H9 (cell line): ENCODE measurements around the gene HYAL4. TPM values are rescaled to one million over a fixed set of nuclear protein-coding genes. Genes with fewer than 3 reads are reported as not detected.

Experiments used
- DNase-seq: peaks from one replicate; pipeline ENCODE4 v3.0.0-alpha.2; 2017
- H2AFZ ChIP-seq: one replicate; pipeline ENCODE4 v1.6.1; 2013; ENCODE audit warnings: mild to moderate bottlenecking, low read length, control low read depth, moderate library complexity
- H2AK5ac ChIP-seq: 2 replicates; pipeline ENCODE4 v1.6.1; 2013; ENCODE audit warnings: low read length, control low read depth, mixed read lengths; ENCODE audit not compliant: insufficient read length
- H2BK120ac ChIP-seq: one replicate; pipeline ENCODE4 v1.6.1; 2013; ENCODE audit warnings: low read depth, mild to moderate bottlenecking, low read length, control low read depth, inconsistent platforms; ENCODE audit not compliant: poor library complexity, severe bottlenecking
- H2BK12ac ChIP-seq: 2 replicates; pipeline ENCODE4 v1.6.1; 2013; ENCODE audit warnings: low read length, control low read depth, mixed read lengths, low read depth; ENCODE audit not compliant: insufficient read length
- H2BK15ac ChIP-seq: 2 replicates; pipeline ENCODE4 v1.6.1; 2013; ENCODE audit warnings: low read depth, low read length, control low read depth
- H2BK20ac ChIP-seq: one replicate; pipeline ENCODE4 v1.6.1; 2013; ENCODE audit warnings: low read depth, mild to moderate bottlenecking, low read length, control low read depth, inconsistent platforms; ENCODE audit not compliant: poor library complexity, severe bottlenecking
- H2BK5ac ChIP-seq: 2 replicates; pipeline ENCODE4 v1.6.1; 2013; ENCODE audit warnings: low read length, control low read depth, mixed read lengths; ENCODE audit not compliant: insufficient read length
- H3K14ac ChIP-seq: 2 replicates; pipeline ENCODE4 v1.6.1; 2013; ENCODE audit warnings: low read length, control low read depth; ENCODE audit not compliant: insufficient read depth
- H3K18ac ChIP-seq: 2 replicates; pipeline ENCODE4 v1.6.1; 2013; ENCODE audit warnings: low read depth, mild to moderate bottlenecking, mixed read lengths, low read length, control low read depth; ENCODE audit not compliant: insufficient read length
- H3K23ac ChIP-seq: 2 replicates; pipeline ENCODE4 v1.6.1; 2013; ENCODE audit warnings: low read length, control low read depth, mixed read lengths, low read depth; ENCODE audit not compliant: insufficient read length
- H3K23me2 ChIP-seq: 2 replicates; pipeline ENCODE4 v1.6.1; 2013; ENCODE audit warnings: low read depth, mild to moderate bottlenecking, mixed read lengths, low read length, control low read depth; ENCODE audit not compliant: insufficient read length, poor library complexity, severe bottlenecking
- H3K27ac ChIP-seq: 2 replicates; pipeline ENCODE4 v1.5.1; 2013; ENCODE audit warnings: low read length, control low read depth, mixed read lengths, low read depth; ENCODE audit not compliant: insufficient read length
- H3K27me3 ChIP-seq: 2 replicates; pipeline ENCODE4 v1.6.1; 2013; ENCODE audit warnings: low read length, control low read depth, inconsistent platforms; ENCODE audit not compliant: insufficient read depth
- H3K4ac ChIP-seq: 2 replicates; pipeline ENCODE4 v1.6.1; 2013; ENCODE audit warnings: low read depth, mild to moderate bottlenecking, control low read depth, inconsistent platforms, low read length, moderate library complexity
- H3K4me1 ChIP-seq: 2 replicates; pipeline ENCODE4 v1.6.1; 2013; ENCODE audit warnings: low read length, control low read depth, inconsistent platforms; ENCODE audit not compliant: insufficient read depth
- H3K4me2 ChIP-seq: 2 replicates; pipeline ENCODE4 v1.6.1; 2013; ENCODE audit warnings: low read length, control low read depth, mixed read lengths; ENCODE audit not compliant: insufficient read length, insufficient read depth
- H3K56ac ChIP-seq: 2 replicates; pipeline ENCODE4 v1.6.1; 2013; ENCODE audit warnings: low read depth, mild to moderate bottlenecking, mixed read lengths, low read length, control low read depth; ENCODE audit not compliant: insufficient read length
- H3K79me1 ChIP-seq: 2 replicates; pipeline ENCODE4 v1.6.1; 2013; ENCODE audit warnings: low read depth, mild to moderate bottlenecking, moderate library complexity, low read length, control low read depth, inconsistent platforms; ENCODE audit not compliant: insufficient read depth, poor library complexity, severe bottlenecking
- H3K79me2 ChIP-seq: 2 replicates; pipeline ENCODE4 v1.6.1; 2013; ENCODE audit warnings: low read length, control low read depth, inconsistent platforms; ENCODE audit not compliant: insufficient read depth
- H3K9ac ChIP-seq: 2 replicates; pipeline ENCODE4 v1.6.1; 2013; ENCODE audit warnings: low read length, control low read depth, mixed read lengths; ENCODE audit not compliant: insufficient read length; ENCODE audit errors: extremely low read depth
- H3K9me3 ChIP-seq: one replicate; pipeline ENCODE4 v1.6.1; 2013; ENCODE audit warnings: low read depth, low read length, inconsistent platforms; ENCODE audit not compliant: control insufficient read depth
- H3T11ph ChIP-seq: one replicate; pipeline ENCODE4 v1.6.1; 2013; ENCODE audit warnings: mild to moderate bottlenecking, low read length, control low read depth, inconsistent platforms
- H4K20me1 ChIP-seq: one replicate; pipeline ENCODE4 v1.6.1; 2013; ENCODE audit not compliant: control insufficient read depth, insufficient read length, insufficient read depth
- H4K5ac ChIP-seq: 2 replicates; pipeline ENCODE4 v1.6.1; 2013; ENCODE audit warnings: low read depth, mild to moderate bottlenecking, mixed read lengths, low read length, control low read depth; ENCODE audit not compliant: insufficient read length
- H4K8ac ChIP-seq: replicated peaks from 2 replicates; pipeline ENCODE4 v1.6.1; 2013; ENCODE audit warnings: low read length, control low read depth, mixed read lengths, low read depth; ENCODE audit not compliant: insufficient read length
- H4K91ac ChIP-seq: 2 replicates; pipeline ENCODE4 v1.6.1; 2013; ENCODE audit warnings: low read depth, mild to moderate bottlenecking, moderate library complexity, mixed read lengths, low read length, control low read depth; ENCODE audit not compliant: insufficient read length
- H3K27ac Mint-ChIP-seq, 3 experiments: 2 replicates in 2 of 3; 3 replicates in 1 of 3; pipeline ENCODE4 v1.8.0; 2020 to 2021; ENCODE audit warnings: mixed read lengths in 3 of 3, mild to moderate bottlenecking in 1 of 3, moderate library complexity in 1 of 3
- H3K27me3 Mint-ChIP-seq: 2 replicates; pipeline ENCODE4 v1.8.0; 2021; ENCODE audit warnings: low read depth, mild to moderate bottlenecking, moderate library complexity, mixed read lengths
- H3K36me3 Mint-ChIP-seq, 3 experiments: 2 replicates in 2 of 3; 3 replicates in 1 of 3; pipeline ENCODE4 v1.8.0; 2020 to 2021; ENCODE audit warnings: low read depth in 3 of 3, mixed read lengths in 3 of 3; ENCODE audit not compliant: insufficient read depth in 1 of 3
- H3K4me1 Mint-ChIP-seq, 2 experiments: 2 replicates each; pipeline ENCODE4 v1.8.0; 2020; ENCODE audit warnings: mixed read lengths in 2 of 2
- H3K4me3 Mint-ChIP-seq, 2 experiments: 2 replicates in 1 of 2; 3 replicates in 1 of 2; pipeline ENCODE4 v1.8.0; 2020 to 2021; ENCODE audit warnings: mild to moderate bottlenecking in 2 of 2, mixed read lengths in 2 of 2, moderate library complexity in 1 of 2
- H3K9me3 Mint-ChIP-seq, 2 experiments: 2 replicates in 1 of 2; 3 replicates in 1 of 2; pipeline ENCODE4 v1.8.0; 2020; ENCODE audit warnings: mild to moderate bottlenecking in 2 of 2, mixed read lengths in 2 of 2, moderate library complexity in 1 of 2
- total RNA-seq: library from RNA; stranded (reverse); gene quantifications from 2 replicates; pipeline ENCODE4 v1.2.1, GENCODE V29; 2021
- TF ChIP-seq, protein P1 (sequence below): fragments of 200-600 bp; sonication (generic); conservative IDR thresholded peaks from 3 replicates; pipeline ENCODE4 v1.8.0; 2021; ENCODE audit warnings: antibody characterized with exemption, mild to moderate bottlenecking

Gene HYAL4
- total RNA-seq, 1 experiment from 2014 or later = not detected

DNA sequence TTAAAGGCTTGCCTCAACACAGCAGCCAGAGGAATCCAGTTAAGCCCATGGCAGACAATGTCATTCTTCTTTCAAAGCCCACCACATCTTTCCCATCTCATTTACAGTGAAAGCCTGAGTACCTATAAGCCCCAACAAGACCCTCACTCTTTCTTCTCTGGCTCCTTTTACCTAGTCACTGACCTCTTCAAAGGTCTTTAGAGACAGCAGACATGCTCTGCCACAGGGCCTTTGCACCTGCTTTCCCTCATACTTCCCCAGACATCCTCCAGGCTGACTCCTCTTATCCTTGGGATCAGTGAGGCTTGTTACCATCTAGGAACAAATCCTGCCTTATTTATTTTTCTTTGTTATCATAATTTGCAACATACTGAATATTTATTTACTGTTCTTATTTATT lies 17.8 kb downstream of the HYAL4 start:
- Histone ChIP-seq H4K20me1 (no peaks in the 10 kb centered on the region), H3K4me1 (no peaks in the 10 kb centered on the region), H3K27me3 (no peaks in the 10 kb centered on the region), H3K27ac (no peak overlapping the region), H3K79me2 (no peaks in the 10 kb centered on the region), H3K23ac (no peak overlapping the region), H3T11ph (no peak overlapping the region), H2BK20ac (no peak overlapping the region), H3K9ac (no peak overlapping the region), H4K5ac (no peak overlapping the region), H3K14ac (no peak overlapping the region), H3K18ac (no peak overlapping the region), H2BK12ac (no peak overlapping the region), H3K23me2 (no peaks in the 10 kb centered on the region), H4K91ac (no peak overlapping the region), H2BK5ac (no peak overlapping the region), H3K56ac (no peak overlapping the region), H2BK15ac (no peak overlapping the region), H4K8ac (no peak overlapping the region), H2BK120ac (no peak overlapping the region), H2AK5ac (no peak overlapping the region), H3K4me2 (no peak overlapping the region), H3K4ac (no peak overlapping the region), H3K79me1 (no peaks in the 10 kb centered on the region), H3K9me3 (no peaks in the 10 kb centered on the region), H2AFZ (no peak overlapping the region)
- Mint-ChIP-seq H3K27me3 (no peaks in the 10 kb centered on the region), H3K4me1 (peaks cover 15 to 24% of the 10 kb centered on the region in 2 experiments), H3K9me3 (peaks cover 3 to 7% of the 10 kb centered on the region in 2 experiments; a peak in 3 of 5 replicates), H3K27ac (no peak overlapping the region), H3K36me3 (peaks cover 0 to 5% (median 0%) of the 10 kb centered on the region in 3 experiments; a peak in 1 of 7 replicates), H3K4me3 (no peak overlapping the region)
- TF ChIP-seq, protein P1, sequence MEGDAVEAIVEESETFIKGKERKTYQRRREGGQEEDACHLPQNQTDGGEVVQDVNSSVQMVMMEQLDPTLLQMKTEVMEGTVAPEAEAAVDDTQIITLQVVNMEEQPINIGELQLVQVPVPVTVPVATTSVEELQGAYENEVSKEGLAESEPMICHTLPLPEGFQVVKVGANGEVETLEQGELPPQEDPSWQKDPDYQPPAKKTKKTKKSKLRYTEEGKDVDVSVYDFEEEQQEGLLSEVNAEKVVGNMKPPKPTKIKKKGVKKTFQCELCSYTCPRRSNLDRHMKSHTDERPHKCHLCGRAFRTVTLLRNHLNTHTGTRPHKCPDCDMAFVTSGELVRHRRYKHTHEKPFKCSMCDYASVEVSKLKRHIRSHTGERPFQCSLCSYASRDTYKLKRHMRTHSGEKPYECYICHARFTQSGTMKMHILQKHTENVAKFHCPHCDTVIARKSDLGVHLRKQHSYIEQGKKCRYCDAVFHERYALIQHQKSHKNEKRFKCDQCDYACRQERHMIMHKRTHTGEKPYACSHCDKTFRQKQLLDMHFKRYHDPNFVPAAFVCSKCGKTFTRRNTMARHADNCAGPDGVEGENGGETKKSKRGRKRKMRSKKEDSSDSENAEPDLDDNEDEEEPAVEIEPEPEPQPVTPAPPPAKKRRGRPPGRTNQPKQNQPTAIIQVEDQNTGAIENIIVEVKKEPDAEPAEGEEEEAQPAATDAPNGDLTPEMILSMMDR = no peak
- DNase-seq = no peak
